Right lung (tissue), 5 donors: ENCODE data around the gene GPX4. TPM values are rescaled to one million over a fixed set of nuclear protein-coding genes. Genes with fewer than 3 reads are reported as not detected.

Experiments
- DNase-seq, 2 donors: peaks; one replicate each; pipeline ENCODE4 v3.0.0-alpha.2; 2013
- polyA plus RNA-seq, 5 donors: library from polyadenylated mRNA; unstranded; fragments of 120-200 nt; gene quantifications; one replicate each; pipeline versions ENCODE4 v1.2.1 to v1.2.3, GENCODE V29; 2013; ENCODE audit warnings: inconsistent platforms in 1 of 5, low replicate concordance in 1 of 5; ENCODE audit not compliant: insufficient read length in 5 of 5, insufficient read depth in 1 of 5

GPX4 gene
- polyA plus RNA-seq, 5 donors = 141 to 288 (median 176) TPM

DNA sequence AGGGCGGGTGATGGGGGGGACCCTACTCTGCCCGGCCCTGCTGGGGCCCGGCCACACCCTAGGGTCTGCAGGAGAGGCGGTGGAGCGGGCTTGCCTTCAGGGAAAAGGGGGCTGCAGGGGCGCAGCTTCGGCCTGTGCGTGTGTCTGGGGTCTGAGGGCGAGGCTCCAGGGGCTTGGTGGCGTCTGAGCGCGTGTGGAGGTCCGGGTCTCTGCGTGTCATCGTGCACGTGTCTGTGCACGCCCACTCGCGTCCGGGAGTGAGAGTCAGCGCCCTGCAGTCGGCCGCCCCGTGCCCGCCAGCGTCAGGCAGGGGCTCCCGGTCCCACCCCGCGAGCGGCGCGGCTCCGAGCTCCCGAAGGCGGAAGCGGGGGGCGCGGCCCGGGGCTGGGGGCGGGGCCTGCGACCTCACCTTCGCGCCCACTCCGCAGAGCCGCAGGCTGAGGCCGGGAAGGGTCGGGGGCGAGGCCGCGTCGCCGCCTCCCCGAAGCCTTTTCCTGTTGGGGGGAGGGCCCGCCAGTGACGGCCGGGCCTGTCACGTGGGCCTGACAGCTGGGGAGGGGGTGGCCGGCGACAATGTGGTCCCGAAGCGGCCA is 37.0 kb upstream of the GPX4 start, which contains the start of gene ARHGAP45:
Gene ARHGAP45, plus strand, starts transcription at position 420 of the 593 bp plus-strand sequence. CDS start 239 bp downstream, outside the sequence.
- no peak for DNase-seq

DNA sequence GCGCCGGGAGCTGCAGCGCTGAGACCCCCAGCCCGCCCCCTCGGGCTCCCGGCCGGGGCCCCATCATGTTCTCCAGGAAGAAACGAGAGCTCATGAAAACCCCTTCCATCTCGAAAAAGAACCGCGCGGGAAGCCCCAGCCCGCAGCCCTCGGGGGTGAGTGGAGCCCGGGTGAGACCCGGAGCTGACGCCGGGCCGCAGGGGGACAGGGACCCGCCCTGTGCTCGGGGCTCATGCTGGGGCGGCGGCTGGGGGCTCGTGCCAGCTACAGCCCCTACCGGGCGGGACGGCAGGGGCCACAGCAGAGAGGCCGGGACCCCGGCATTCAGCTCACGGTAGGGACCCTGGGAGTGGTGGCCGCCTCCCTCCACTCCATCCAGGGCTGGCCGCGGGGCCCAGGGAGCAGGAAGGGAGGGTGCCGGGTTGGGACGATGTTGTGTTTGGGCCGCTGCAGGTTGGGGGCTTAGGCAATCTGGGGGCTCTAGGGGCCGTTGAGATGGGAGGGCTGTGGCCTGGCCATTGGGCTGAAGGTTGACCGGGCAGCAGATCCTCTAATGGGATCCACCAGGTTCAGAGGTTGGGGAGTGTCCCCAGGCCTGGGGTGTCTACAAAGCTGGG is 36.3 kb upstream of the GPX4 start:
- DNase-seq = no peak

DNA sequence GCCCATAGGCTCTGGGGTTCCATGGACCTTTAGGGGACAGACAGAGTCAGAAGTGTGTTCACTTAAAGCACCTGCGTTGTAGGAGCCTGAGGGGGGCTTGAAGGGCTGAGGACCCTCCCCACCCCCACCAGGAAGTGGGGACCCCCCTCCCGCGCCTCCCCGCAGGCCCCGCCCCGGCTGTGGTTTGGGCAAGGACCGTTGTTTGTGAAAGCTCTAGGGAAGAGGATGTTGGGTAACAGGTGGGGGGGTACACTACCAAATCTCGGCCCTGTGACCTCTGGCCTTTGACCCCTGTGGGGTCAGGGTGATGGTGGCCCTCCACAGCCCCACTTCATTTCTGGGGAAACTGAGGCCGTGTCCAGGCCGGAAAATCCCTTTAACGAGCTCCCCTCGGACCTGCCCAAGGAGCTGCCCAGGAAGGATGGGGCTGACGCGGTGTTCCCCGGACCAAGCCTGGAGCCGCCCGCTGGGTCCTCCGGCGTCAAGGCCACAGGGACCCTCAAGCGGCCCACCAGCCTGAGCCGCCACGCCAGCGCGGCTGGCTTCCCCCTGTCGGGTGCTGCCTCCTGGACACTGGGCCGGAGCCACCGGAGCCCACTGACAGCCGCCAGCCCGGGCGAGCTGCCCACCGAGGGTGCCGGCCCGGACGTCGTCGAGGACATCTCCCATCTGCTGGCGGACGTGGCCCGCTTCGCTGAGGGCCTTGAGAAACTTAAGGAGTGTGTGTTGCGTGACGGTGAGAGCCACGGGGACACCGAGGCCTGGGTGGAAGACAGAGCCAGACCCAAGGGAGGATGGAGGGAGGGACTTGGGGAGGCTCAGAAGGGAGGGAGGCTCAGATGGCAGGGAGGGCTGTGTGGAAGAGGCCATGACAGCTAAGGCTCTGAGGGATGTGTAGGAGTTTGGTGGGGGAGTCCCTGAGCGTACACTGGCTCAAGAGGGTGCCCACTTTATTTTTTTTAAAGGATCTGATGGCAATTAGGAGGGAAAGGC is 35.5 kb upstream of the GPX4 start:
- DNase-seq = no peak

DNA sequence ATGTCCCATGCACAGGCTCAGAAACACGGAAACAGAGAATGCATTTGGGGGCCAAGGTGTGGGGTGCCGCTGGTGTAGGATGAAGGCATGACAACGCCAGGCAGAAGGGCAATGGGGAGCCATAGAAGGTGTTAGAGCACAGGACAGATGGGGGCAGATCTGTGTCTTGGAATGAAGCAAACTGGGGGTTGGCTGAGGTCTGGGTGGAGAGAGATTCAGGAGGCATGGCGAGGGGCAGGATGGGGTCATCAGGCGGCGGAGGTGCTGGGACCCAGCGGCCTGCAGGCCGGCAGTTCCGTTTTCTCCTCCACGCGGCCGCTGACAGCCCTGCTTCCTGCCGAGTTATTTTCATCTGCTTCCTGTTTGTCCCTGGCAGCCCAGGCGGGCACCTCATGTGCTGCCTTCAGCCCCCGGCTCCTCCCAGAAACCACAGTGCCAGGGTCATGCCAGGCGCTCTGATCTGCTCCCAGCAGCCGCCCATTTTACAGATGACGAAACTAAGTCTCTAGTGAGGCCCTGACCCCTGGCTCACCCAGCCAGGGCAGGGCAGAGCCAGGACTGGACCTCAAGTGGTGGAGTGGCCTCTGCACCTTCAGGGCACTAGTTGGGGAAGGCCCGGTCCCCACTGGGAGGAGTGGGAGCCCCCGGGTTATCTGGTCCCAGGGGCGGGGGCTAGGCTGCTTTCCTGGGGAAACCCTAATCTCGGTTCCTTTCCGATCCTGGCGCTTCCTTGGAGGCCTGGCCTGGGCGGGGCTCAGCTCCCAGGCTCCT is 34.6 kb upstream of the GPX4 start:
- DNase-seq = no peak

DNA sequence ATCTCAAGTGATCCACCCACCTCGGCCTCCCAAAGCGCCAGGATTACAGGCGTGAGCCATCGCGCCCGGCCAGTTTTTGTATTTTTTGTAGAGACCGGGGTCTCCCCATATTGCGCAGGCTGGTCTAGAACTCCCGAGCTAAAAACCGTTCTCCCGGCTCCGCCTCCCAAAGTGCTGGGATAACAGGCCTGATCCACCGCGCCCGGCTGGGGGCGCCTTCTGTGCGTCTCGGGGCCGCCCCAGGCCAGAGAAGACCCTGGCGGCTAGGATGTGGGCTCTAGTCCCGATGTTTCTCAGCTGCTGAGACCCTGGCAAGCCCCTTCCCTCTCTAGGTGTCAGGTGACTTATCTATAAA is 33.2 kb upstream of the GPX4 start:
- DNase-seq = no peak

DNA sequence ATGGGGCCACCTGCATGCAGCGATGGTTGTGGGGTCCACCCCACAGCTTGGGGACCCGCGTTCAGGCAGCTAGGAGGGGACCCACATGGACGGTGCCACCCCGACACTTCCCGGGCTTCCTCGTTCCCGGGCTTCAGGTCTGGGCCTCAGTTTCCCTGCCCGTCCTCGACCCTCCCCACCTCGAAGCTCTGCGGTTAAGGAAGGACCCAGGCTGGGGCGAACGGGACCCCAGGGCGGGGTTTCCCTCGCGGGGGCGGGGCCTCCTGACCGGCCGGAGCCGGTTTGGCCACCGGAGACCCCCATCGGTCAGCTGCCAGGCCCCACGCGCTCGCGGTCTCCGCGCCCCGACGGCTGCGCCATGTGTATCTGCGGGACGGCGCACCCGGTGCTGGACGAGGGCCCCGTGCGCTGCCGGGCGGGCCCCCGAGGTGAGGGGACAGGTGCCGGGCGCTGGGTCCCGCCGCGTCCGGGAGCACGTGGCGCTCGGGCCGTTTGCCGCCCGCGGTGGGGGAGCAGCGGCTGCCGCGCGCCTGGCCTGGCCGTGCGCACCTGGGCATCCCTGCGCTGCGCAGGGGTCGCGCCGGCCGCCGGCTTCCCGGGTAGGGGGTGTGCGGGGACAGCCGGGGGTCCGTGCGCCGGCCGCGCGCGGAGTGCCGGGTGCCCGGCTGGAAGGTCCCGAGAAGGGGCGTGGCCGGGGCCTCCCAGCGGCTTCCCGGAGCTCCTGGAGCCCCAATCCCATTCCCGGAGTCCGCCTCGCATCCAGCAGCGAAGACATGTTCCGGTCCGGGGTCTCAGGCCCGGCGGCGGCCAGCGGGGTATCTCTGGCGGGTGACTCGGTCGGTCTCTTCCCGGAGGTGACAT is 32.6 kb upstream of the GPX4 start:
- no peak for DNase-seq

DNA sequence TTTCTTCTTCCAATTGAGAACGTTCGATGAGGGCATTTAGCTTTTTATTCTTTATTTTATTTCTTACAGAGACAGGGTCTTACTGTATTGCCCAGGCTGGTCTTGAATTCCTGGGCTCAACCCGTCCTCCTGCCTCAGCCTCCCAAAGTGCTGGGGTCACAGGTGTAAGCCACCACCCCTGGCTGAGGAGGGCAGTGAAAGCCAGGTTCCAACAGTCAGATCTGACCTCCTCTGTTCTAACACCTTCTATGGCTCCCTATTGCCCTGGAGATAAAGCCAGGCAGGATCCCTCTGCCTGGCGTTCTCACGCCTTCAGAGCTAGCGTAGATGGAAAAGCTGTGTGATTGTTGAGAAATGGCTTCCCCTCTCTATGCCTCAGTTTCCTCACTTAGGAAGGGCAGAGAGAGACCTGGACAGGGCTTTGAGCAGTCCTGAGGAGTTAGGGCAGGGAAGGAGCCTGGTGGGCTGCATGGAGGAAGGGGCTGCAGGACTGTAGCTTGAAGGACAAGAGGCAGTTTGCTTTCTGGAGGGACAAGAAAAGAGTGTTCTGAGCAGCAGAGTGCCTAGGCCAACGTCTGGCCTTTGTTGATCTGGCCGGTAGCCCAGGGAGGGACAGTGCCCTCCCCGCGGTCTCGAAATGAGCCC is 31.3 kb upstream of the GPX4 start:
- DNase-seq = no peak

DNA sequence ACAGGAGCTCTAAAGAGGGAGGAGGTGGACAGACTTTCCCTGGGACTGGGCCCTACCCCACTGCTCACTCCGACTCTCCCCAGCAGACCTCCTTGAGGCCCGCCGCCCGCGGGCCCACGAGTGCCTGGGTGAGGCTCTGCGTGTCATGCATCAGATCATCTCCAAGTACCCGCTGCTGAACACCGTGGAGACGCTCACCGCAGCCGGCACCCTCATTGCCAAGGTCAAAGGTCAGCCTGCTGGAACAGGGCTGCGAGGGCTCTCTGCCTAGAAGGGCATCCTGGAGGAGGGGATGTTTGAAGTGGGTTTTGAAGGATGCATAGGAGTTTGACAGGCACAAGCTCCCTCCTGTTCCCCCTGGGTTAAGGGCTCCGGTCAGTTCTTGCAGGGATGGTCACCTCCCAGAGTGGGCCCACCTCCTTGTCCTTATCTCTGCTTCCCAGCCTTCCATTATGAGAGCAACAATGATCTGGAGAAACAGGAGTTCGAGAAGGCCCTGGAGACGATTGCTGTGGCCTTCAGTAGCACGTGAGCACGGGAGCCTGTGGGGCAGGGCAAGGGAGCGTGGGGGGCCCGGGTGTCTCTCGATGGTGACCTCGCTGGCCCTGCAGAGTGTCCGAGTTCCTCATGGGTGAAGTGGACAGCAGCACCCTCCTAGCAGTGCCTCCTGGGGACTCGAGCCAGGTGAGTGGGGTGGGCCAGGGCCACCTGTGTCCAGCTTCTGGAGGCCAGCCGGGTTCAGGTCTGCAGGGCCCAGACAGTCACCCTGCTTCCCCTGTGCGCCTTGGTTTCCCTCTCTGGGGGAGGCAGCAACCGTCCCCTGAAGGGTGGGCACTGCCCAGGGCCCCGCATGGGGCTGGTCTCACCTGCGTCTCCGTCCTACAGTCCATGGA is 30.5 kb upstream of the GPX4 start:
- no peak for DNase-seq

DNA sequence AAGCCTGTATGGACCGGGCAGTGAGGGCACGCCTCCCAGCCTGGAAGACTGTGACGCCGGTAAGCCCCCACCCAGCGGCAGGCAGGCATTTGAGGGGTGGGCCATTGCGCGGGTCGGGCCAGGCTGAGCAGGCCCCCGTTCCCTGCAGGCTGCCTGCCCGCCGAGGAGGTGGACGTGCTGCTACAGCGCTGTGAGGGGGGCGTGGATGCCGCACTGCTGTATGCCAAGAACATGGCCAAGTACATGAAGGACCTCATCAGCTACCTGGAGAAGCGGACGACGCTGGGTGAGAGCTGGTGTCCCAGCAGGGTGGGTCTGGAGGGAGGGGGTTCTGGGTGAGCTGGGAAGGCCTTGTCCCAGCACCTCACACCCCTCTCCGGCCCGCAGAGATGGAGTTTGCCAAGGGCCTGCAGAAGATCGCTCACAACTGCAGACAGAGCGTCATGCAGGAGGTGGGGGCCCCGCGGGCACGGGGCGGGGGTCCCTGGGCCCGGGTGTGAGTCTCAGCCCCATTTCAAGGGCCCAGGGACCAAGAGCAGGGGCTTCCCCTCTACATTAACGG is 29.8 kb upstream of the GPX4 start:
- no peak for DNase-seq

DNA sequence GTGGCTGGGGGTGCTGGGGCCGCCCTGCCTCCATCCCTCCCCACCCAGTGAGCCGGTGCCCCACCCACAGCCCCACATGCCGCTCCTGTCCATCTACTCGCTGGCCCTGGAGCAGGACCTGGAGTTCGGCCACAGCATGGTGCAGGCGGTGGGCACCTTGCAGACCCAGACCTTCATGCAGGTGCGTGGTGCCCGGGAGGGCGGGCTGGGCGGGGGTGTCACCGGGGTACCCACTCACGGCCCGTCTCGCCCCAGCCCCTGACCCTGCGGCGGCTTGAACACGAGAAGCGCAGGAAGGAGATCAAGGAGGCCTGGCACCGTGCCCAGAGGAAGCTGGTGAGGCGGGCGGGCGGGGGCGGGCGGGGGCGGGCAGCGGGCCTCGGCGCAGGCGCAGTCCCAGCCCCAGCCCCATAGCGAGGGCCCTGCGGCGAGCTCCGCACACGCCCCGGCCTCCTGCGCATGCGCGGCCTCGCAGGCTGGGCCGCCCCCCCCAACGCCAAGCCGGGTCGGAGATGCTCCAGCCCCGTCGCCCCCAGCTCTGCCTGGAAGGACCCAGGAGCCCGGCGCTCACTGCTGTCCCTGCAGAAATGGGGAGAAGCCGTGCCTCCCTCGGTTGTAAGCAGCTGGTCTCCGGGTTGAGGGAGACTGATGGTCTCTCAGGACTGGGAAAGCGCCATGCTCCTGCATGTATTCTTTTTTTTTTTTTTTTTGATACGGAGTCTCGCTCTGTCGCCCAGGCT is 29.1 kb upstream of the GPX4 start:
- DNase-seq = peak in 1 of 2 donors; percentile 35

DNA sequence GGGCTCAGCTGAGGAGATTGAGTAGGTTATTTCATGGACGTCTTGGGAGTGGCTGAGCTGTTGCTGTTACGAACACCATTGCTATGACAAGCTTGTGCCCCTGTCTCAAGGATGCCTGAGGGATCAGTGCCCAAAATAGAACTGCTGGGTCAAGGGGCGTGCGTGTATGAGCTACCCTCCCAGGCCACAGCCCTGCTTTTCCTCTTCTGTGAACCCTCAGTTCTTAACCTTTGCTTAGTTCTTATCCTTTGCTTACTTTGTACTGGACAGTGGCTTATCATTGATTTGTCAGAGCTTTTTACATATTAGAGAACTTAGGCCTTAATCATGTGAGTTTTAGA is 27.8 kb upstream of the GPX4 start:
- no peak for DNase-seq

DNA sequence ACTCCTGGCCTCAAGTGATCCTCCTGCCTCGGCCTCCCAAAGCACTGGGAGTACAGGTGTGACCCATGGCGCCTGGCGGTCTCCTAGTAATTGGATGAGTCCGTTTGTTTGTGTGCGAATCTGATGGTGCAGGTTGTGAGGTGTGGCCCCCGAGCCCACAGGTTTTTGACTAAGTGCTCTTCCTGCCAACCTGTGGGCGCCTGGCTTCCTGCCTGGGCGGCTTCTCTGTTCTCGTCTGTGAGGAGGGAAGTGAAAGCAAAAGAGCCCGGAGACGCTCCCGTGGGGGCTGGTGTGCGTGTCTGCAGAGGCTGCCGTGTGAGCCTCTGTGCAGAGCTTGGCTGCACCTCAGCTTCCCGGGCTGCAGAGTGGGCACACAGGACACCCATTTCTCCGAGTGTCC is 26.8 kb upstream of the GPX4 start:
- no peak for DNase-seq

DNA sequence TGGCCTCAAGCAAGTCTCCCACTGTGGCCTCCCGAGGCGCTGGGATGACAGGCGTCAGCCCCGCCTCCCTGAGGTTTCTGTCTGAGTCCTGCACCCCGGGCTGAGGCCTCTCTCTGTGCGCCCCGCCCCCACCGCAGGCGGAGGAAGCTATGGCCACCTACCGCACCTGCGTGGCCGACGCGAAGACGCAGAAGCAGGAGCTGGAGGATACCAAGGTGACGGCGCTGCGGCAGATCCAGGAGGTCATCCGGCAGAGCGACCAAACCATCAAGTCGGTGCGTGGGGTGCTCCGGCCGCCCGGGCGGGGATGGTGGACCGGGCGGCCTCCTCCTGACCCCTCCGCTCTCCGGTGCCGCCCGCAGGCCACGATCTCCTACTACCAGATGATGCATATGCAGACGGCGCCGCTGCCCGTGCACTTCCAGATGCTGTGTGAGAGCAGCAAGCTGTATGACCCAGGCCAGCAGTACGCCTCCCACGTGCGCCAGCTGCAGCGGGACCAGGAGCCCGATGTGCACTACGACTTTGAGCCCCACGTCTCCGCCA is 24.2 kb upstream of the GPX4 start:
- DNase-seq = no peak

DNA sequence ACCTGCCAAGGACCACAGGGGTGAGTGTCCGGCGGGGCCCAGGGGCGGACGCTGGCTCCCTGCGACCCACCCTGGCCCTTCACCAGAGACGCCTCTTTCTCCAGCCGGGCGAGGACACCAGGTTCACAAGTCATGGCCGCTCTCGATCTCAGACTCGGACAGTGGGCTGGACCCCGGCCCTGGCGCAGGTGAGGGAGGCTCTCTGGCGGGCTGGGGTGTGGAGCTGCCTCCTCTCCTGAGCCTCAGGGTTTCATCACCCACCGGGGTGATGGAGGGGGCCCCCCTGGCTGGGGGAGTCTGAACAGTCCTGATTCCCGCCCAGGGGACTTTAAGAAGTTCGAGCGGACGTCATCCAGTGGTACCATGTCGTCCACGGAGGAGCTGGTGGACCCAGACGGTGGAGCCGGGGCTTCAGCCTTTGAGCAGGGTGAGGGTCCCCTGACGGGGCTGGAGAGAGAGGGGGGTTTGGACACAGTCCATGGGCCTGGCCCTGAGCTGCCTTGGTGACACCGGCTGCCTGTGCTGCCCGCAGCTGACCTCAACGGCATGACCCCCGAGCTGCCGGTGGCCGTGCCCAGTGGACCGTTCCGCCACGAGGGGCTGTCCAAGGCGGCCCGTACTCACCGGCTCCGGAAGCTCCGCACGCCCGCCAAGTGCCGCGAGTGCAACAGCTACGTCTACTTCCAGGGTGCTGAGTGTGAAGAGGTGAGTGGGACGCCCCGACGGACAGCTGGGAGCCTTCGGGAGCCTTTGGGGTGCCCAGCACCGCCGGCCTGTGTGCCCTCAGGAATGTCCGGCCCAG is 23.2 kb upstream of the GPX4 start:
- no peak for DNase-seq

DNA sequence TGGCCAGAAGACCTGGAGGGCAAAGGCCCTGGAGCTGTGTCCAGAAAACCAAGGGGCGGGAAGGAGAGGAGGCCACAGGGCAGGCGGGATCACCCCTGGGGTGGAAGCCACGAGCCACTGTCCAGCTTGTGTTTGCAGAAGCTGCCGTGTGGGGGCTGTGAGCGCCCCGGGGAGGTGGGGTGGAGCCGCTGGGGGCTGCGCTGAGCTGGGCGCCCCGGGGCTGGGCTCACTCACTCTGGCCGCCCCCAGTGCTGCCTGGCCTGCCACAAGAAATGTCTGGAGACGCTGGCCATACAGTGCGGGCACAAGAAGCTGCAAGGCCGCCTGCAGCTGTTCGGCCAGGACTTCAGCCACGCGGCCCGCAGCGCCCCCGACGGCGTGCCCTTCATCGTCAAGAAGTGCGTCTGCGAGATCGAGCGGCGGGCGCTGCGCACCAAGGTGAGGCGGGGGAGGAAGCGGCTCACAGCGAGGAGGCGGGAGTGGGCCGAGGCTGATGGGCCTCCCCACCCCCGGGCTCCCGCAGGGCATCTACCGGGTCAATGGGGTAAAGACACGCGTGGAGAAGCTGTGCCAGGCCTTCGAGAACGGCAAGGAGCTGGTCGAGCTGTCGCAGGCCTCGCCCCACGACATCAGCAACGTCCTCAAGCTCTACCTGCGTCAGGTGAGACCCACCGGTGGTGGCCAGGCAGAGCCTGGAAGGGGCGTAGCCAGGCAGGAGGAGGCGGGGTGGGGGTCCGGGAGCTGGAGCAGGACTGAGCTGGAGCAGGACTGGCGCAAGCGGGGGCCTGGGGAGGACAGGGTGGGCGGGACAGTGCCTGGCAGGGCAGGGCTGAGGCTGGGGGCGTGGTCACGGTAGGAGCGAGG is 22.3 kb upstream of the GPX4 start:
- DNase-seq = no peak
